ENCODE data around the gene ADA. TPM values are rescaled to one million over a fixed set of nuclear protein-coding genes. Genes with fewer than 3 reads are reported as not detected.
A peak's percentile ranks its signal among the peaks of the same experiment; 100 is the strongest.

The ADA gene
- total RNA-seq, 1 experiment from 2014 or later: 41.4 TPM

GRCh38 chr20:44621325-44621724 is 30.2 kb downstream of the ADA start:
- Histone ChIP-seq H3K36me3 (peaks cover 66% of the 10 kb centered on the region), H3K4me3 (no peak overlapping the region), H3K9me3 (peaks cover 6% of the 10 kb centered on the region; the same call in 1 of the 2 replicates), H3K27me3 (no peaks in the 10 kb centered on the region)
- no peak for DNase-seq

- no peak for DNase-seq
- Histone ChIP-seq H3K27me3 (no peaks in the 10 kb centered on the region), H3K36me3 (peaks cover 77% of the 10 kb centered on the region), H3K9me3 (peaks cover 6% of the 10 kb centered on the region; the same call in 1 of the 2 replicates), H3K4me3 (no peak overlapping the region)
Observed at GRCh38 chr20:44620030-44620429, 31.5 kb downstream of the ADA start.

GRCh38 chr20:44619294-44619693 is 32.2 kb downstream of the ADA start:
- no peak overlapping the region for H3K4me3 ChIP-seq
- H3K36me3 ChIP-seq: peaks cover 76% of the 10 kb centered on the region
- peaks cover 6% of the 10 kb centered on the region; the same call in 1 of the 2 replicates for H3K9me3 ChIP-seq
- no peaks in the 10 kb centered on the region for H3K27me3 ChIP-seq
- no peak for DNase-seq

- no peak overlapping the region for H3K4me3 ChIP-seq
- H3K36me3 ChIP-seq: peaks cover 83% of the 10 kb centered on the region
- DNase-seq: no peak
Observed at GRCh38 chr20:44618318-44618731, 33.2 kb downstream of the ADA start.

GRCh38 chr20:44616604-44616964 is 34.9 kb downstream of the ADA start:
- no peak for DNase-seq
- Histone ChIP-seq H3K36me3 (peaks cover 70% of the 10 kb centered on the region), H3K9me3 (no peaks in the 10 kb centered on the region), H3K27me3 (no peaks in the 10 kb centered on the region), H3K4me3 (no peak overlapping the region)

More at GRCh38 chr20:44618318-44618731, 33.2 kb downstream of the ADA start:
- Histone ChIP-seq H3K9me3 (peaks cover 3% of the 10 kb centered on the region; the same call in 1 of the 2 replicates), H3K27me3 (no peaks in the 10 kb centered on the region)

- Histone ChIP-seq H3K27me3 (no peaks in the 10 kb centered on the region), H3K36me3 (peaks cover 70% of the 10 kb centered on the region), H3K4me3 (no peak overlapping the region), H3K9me3 (no peaks in the 10 kb centered on the region)
- no peak for DNase-seq
Observed at GRCh38 chr20:44615876-44616603, 35.5 kb downstream of the ADA start.

- no peak for DNase-seq
- Histone ChIP-seq H3K4me3 (no peak overlapping the region), H3K36me3 (peaks cover 65% of the 10 kb centered on the region), H3K9me3 (no peaks in the 10 kb centered on the region), H3K27me3 (no peaks in the 10 kb centered on the region)
Observed at GRCh38 chr20:44615169-44615791, 36.2 kb downstream of the ADA start.

GRCh38 chr20:44614525-44614924 is 37.0 kb downstream of the ADA start:
- peak; percentile 67 for DNase-seq
- Histone ChIP-seq H3K4me3 (no peak overlapping the region), H3K27me3 (no peaks in the 10 kb centered on the region), H3K9me3 (no peaks in the 10 kb centered on the region), H3K36me3 (peaks cover 59% of the 10 kb centered on the region)

- DNase-seq: no peak
- H3K4me3 ChIP-seq: no peak overlapping the region
- no peaks in the 10 kb centered on the region for H3K27me3 ChIP-seq
- no peaks in the 10 kb centered on the region for H3K9me3 ChIP-seq
- H3K36me3 ChIP-seq: peaks cover 51% of the 10 kb centered on the region
Observed at GRCh38 chr20:44613575-44613974, 37.9 kb downstream of the ADA start.

GRCh38 chr20:44610313-44610962 is 41.1 kb downstream of the ADA start:
- Histone ChIP-seq H3K4me3 (no peak overlapping the region), H3K9me3 (peaks cover 6% of the 10 kb centered on the region), H3K27me3 (no peaks in the 10 kb centered on the region), H3K36me3 (peaks cover 24% of the 10 kb centered on the region)
- DNase-seq: no peak

- H3K36me3 ChIP-seq: peaks cover 19% of the 10 kb centered on the region
- peaks cover 6% of the 10 kb centered on the region for H3K9me3 ChIP-seq
- DNase-seq: peak; percentile 84
- H3K27me3 ChIP-seq: no peaks in the 10 kb centered on the region
- H3K4me3 ChIP-seq: no peak overlapping the region
Observed at GRCh38 chr20:44609516-44610312, 41.8 kb downstream of the ADA start.

GRCh38 chr20:44609006-44609515 is 42.4 kb downstream of the ADA start:
- peaks cover 6% of the 10 kb centered on the region for H3K9me3 ChIP-seq
- H3K36me3 ChIP-seq: peaks cover 13% of the 10 kb centered on the region
- no peaks in the 10 kb centered on the region for H3K27me3 ChIP-seq
- H3K4me3 ChIP-seq: no peak overlapping the region
- DNase-seq: no peak

GRCh38 chr20:44606725-44607441 is 44.6 kb downstream of the ADA start:
- no peak for DNase-seq
- Histone ChIP-seq H3K9me3 (peaks cover 6% of the 10 kb centered on the region), H3K27me3 (no peaks in the 10 kb centered on the region), H3K4me3 (no peak overlapping the region), H3K36me3 (peaks cover 10% of the 10 kb centered on the region)

GRCh38 chr20:44603327-44603726 is 48.2 kb downstream of the ADA start:
- H3K27me3 ChIP-seq: no peaks in the 10 kb centered on the region
- peaks cover 17% of the 10 kb centered on the region for H3K36me3 ChIP-seq
- peaks cover 6% of the 10 kb centered on the region for H3K9me3 ChIP-seq
- no peak overlapping the region for H3K4me3 ChIP-seq
- no peak for DNase-seq

GRCh38 chr20:44601801-44602204 is 49.7 kb downstream of the ADA start:
- Histone ChIP-seq H3K4me3 (no peak overlapping the region), H3K36me3 (peaks cover 15% of the 10 kb centered on the region), H3K27me3 (no peaks in the 10 kb centered on the region), H3K9me3 (peaks cover 5% of the 10 kb centered on the region)
- peak; percentile 86 for DNase-seq

GRCh38 chr20:44601236-44601671 is 50.2 kb downstream of the ADA start:
- DNase-seq: no peak
- no peaks in the 10 kb centered on the region for H3K27me3 ChIP-seq
- no peaks in the 10 kb centered on the region for H3K9me3 ChIP-seq
- H3K4me3 ChIP-seq: no peak overlapping the region
- H3K36me3 ChIP-seq: peaks cover 14% of the 10 kb centered on the region
